NCI-H2081 (cell line): ENCODE measurements around the gene EVX2.

Source experiments
- DNase-seq, 2 experiments: peaks; one replicate each; lab custom pipeline; 2025; lab: John Stamatoyannopoulos, UW

EVX2 gene

GRCh38 chr2:176066645-176067588, 16.8 kb downstream of the EVX2 start:
- DNase-seq = no peak

- DNase-seq = peak; percentile 25 to 87
Measured at GRCh38 chr2:176063958-176064357, 19.8 kb downstream of the EVX2 start.

- DNase-seq = peak; percentile 67 to 81
Measured at GRCh38 chr2:176056406-176056805, 27.4 kb downstream of the EVX2 start.

DNA sequence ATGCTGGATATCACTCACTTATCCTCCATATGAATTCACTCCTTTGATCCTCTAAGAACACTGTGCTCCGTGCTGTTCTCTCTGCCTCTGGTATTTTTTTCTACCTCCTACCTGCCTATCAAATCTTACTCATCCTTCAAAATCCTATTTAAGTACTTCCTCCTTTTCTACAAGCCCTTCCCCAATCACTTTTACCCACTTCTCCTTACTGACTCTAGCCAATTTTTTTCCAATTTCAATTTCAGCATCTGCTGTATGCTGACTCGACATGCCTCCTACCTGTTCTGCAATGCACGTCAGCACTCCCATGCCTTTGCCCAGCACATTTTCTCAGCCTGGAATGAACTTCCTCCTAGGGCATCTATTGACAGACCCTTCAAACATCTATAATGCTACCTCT, 44.4 kb downstream of the EVX2 start:
- no peak for DNase-seq

- no peak for DNase-seq
Measured at GRCh38 chr2:176038694-176039093, 45.1 kb downstream of the EVX2 start.

DNA sequence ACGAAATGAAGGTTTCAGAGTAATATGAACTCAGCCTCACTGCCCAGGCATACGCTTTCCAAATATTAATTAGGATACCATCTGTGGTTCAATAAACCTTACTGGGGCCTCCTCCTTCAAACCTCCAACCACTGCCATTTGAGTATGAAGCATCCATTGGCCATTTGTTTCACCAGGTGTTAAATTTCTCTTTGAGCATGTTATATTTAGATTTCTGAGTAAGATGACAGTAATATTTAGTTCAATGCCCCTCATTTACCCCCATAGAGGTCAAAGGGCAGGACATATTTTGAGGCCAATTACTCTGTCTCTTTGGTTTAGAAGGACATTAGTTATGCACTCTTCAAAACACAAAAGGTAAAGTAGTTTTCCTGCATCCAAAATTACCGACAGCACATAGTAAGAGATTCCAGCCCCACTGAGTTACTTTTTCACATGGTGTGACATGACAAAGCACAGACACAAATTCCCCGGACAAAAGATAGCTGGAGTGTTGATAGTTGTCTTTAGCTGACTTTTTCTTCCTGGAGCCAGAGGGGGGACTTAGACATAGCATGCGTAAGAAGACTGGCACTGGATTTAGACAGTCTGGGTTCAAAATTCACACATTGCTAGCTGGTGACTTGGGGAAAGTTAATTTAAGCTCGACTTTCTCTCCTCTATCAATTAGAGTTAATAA, 48.6 kb downstream of the EVX2 start:
- no peak for DNase-seq

- DNase-seq = no peak
Measured at GRCh38 chr2:176027806-176028205, 56.0 kb downstream of the EVX2 start.
